ENCODE measurements around the gene MYOM1.

DNA sequence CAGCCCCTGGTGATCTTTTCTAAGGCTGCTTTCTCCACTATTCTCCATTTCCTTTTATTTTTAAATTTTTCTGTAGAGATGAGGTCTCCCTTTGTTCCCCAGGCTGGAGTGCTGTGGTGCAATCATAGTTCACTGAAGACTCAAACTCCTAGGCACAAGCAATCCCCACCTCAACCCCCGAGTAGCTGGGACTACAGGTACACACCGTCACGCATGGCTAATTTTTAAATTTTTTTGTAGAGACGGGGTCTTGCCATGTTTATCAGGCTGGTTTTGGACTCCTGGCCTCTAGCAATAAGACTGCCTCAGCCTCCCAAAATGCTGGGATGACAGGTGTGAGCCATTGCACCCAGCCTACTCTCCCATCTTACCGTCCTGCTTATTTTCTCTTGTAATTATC, 184.1 kb downstream of the MYOM1 start:
- TF ChIP-seq, protein P1, sequence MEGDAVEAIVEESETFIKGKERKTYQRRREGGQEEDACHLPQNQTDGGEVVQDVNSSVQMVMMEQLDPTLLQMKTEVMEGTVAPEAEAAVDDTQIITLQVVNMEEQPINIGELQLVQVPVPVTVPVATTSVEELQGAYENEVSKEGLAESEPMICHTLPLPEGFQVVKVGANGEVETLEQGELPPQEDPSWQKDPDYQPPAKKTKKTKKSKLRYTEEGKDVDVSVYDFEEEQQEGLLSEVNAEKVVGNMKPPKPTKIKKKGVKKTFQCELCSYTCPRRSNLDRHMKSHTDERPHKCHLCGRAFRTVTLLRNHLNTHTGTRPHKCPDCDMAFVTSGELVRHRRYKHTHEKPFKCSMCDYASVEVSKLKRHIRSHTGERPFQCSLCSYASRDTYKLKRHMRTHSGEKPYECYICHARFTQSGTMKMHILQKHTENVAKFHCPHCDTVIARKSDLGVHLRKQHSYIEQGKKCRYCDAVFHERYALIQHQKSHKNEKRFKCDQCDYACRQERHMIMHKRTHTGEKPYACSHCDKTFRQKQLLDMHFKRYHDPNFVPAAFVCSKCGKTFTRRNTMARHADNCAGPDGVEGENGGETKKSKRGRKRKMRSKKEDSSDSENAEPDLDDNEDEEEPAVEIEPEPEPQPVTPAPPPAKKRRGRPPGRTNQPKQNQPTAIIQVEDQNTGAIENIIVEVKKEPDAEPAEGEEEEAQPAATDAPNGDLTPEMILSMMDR (IDR thresholded peaks at IDR 0.05): no peak
- no peak for TF ChIP-seq POLR2A (IDR thresholded peaks at IDR 0.05)
